Stimulated activated CD8-positive, alpha-beta memory T cell treated with anti-CD3 and anti-CD28 coated beads, Interleukin-4, amount 100 ng/mL, for 4 hours (primary cell): ENCODE results near the gene HIVEP2.

ENCODE experiments used
- DNase-seq, 2 donors: peaks; one replicate each; pipeline ENCODE4 v3.0.0-alpha.2; 2020; ENCODE audit warnings: low read depth in 2 of 2, low spot score in 1 of 2

The HIVEP2 gene

GRCh38 chr6:142845143-142845571 lies 99.8 kb downstream of the HIVEP2 start:
- no peak for DNase-seq

GRCh38 chr6:142844065-142844755 lies 100.8 kb downstream of the HIVEP2 start:
- no peak for DNase-seq

GRCh38 chr6:142843361-142843760 lies 101.6 kb downstream of the HIVEP2 start:
- no peak for DNase-seq

- DNase-seq = no peak
These were observed 102.3 kb downstream of the HIVEP2 start for GRCh38 chr6:142842418-142843261.

- no peak for DNase-seq
These were observed 103.1 kb downstream of the HIVEP2 start for GRCh38 chr6:142841915-142842314.

GRCh38 chr6:142839686-142840040 lies 105.3 kb downstream of the HIVEP2 start:
- no peak for DNase-seq

GRCh38 chr6:142838821-142839685 lies 105.9 kb downstream of the HIVEP2 start:
- no peak for DNase-seq

GRCh38 chr6:142835787-142836535 lies 109.0 kb downstream of the HIVEP2 start:
- no peak for DNase-seq

- no peak for DNase-seq
These were observed 110.1 kb downstream of the HIVEP2 start for GRCh38 chr6:142834853-142835252.

- no peak for DNase-seq
These were observed 111.2 kb downstream of the HIVEP2 start for GRCh38 chr6:142833798-142834197.

GRCh38 chr6:142833054-142833453 lies 111.9 kb downstream of the HIVEP2 start:
- no peak for DNase-seq

- DNase-seq = no peak
These were observed 114.2 kb downstream of the HIVEP2 start for GRCh38 chr6:142830807-142831206.

- no peak for DNase-seq
These were observed 114.8 kb downstream of the HIVEP2 start for GRCh38 chr6:142830116-142830710.

- DNase-seq = no peak
These were observed 115.4 kb downstream of the HIVEP2 start for GRCh38 chr6:142829556-142829955.

- DNase-seq = no peak
These were observed 117.0 kb downstream of the HIVEP2 start for GRCh38 chr6:142827991-142828390.

GRCh38 chr6:142827369-142827768 lies 117.6 kb downstream of the HIVEP2 start:
- DNase-seq = no peak

- no peak for DNase-seq
These were observed 119.2 kb downstream of the HIVEP2 start for GRCh38 chr6:142825760-142826159.

GRCh38 chr6:142824426-142824825 lies 120.5 kb downstream of the HIVEP2 start:
- DNase-seq = no peak

GRCh38 chr6:142823256-142823902 lies 121.6 kb downstream of the HIVEP2 start:
- DNase-seq = no peak

GRCh38 chr6:142822842-142823241 lies 122.1 kb downstream of the HIVEP2 start:
- no peak for DNase-seq
